GM12878 (cell line): Measurements from ENCODE around the gene TTC39C. TPM values are rescaled to one million over a fixed set of nuclear protein-coding genes. Genes with fewer than 3 reads are reported as not detected.

Experiments
- polyA plus RNA-seq, 11 experiments: library from polyadenylated mRNA; depleted of rRNA in 4 of 11; unstranded in 6 of 11; stranded (reverse) in 5 of 11; fragments of >200 nt; fragmentation: Nextera tagmentation in 4 of 11; fragmentation: Illumina TruSeq in 1 of 11; extraction: Ambion mirVana in 4 of 11; extraction: Trizol in 1 of 11; gene quantifications; 1 replicate in 1 of 11; 2 replicates in 10 of 11; pipeline versions ENCODE4 v1.2.1 to v1.2.3, GENCODE V29; 2011 to 2016; ENCODE audit warnings: inconsistent platforms in 2 of 11, missing spikeins in 2 of 11, low read depth in 1 of 11
- total RNA-seq, 4 experiments: library from RNA; depleted of rRNA in 3 of 4; stranded (reverse); fragments of >200 nt in 3 of 4; fragmentation: Illumina TruSeq in 1 of 4; extraction: Trizol in 1 of 4; gene quantifications; 2 replicates each; pipeline versions ENCODE4 v1.2.1 to v1.2.3, GENCODE V29; 2013 to 2021
- TF ChIP-seq, protein P1 (sequence below): fragments of 450-650 bp; formaldehyde crosslinking; IDR thresholded peaks from 2 replicates; pipeline ENCODE4 v1.4.0; 2020; ENCODE audit warnings: mild to moderate bottlenecking, moderate library complexity
- TF ChIP-seq, protein P2 (sequence below): fragments of 450-650 bp; formaldehyde crosslinking; IDR thresholded peaks from 2 replicates; pipeline ENCODE4 v1.5.0; 2022; ENCODE audit warnings: mild to moderate bottlenecking, missing genetic modification characterization
- TF ChIP-seq, protein P3 (sequence below): fragments of 450-650 bp; IDR thresholded peaks from 2 replicates; pipeline ENCODE4 v1.6.1; 2017; ENCODE audit warnings: low read depth, mild to moderate bottlenecking, moderate library complexity

Gene TTC39C
- total and polyA plus RNA-seq, 10 of the 15 experiments (the other 5 are each of a cell fraction or from before 2014, with no cell fraction given) = 21.1 to 91.0 (median 64.8) TPM

DNA sequence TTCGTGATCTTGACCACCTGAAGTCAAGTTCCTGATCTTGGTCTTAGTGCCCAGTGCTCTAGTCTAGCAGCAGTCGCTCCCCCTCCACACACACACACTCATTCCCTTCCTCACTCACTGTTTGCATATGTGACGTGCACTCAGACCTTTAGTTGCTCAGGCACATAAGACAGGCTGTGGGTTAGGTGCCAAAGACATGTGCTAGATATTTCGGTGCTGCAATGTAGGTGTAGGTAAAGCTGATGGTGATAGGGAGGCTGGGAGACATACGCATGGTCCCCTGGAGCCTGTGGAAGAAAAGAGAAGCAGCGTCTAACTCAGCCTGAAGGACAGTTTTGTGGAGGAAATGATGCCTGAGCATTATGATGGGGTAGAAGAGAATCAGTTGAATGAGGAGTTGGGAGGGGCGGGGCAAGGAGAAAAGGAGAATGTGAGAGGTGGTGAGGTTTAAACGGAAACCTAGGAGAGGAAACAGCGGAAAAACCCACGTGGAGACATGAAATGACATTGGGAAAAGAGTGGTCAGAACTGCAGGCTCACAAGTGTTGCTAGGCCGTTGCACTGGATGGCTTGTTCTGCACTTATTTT, 3.8 kb downstream of the TTC39C start (continued):
- TF ChIP-seq, protein P1, sequence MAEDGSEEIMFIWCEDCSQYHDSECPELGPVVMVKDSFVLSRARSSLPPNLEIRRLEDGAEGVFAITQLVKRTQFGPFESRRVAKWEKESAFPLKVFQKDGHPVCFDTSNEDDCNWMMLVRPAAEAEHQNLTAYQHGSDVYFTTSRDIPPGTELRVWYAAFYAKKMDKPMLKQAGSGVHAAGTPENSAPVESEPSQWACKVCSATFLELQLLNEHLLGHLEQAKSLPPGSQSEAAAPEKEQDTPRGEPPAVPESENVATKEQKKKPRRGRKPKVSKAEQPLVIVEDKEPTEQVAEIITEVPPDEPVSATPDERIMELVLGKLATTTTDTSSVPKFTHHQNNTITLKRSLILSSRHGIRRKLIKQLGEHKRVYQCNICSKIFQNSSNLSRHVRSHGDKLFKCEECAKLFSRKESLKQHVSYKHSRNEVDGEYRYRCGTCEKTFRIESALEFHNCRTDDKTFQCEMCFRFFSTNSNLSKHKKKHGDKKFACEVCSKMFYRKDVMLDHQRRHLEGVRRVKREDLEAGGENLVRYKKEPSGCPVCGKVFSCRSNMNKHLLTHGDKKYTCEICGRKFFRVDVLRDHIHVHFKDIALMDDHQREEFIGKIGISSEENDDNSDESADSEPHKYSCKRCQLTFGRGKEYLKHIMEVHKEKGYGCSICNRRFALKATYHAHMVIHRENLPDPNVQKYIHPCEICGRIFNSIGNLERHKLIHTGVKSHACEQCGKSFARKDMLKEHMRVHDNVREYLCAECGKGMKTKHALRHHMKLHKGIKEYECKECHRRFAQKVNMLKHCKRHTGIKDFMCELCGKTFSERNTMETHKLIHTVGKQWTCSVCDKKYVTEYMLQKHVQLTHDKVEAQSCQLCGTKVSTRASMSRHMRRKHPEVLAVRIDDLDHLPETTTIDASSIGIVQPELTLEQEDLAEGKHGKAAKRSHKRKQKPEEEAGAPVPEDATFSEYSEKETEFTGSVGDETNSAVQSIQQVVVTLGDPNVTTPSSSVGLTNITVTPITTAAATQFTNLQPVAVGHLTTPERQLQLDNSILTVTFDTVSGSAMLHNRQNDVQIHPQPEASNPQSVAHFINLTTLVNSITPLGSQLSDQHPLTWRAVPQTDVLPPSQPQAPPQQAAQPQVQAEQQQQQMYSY (CRISPR knock-in tag) = no peak
- TF ChIP-seq, protein P2, sequence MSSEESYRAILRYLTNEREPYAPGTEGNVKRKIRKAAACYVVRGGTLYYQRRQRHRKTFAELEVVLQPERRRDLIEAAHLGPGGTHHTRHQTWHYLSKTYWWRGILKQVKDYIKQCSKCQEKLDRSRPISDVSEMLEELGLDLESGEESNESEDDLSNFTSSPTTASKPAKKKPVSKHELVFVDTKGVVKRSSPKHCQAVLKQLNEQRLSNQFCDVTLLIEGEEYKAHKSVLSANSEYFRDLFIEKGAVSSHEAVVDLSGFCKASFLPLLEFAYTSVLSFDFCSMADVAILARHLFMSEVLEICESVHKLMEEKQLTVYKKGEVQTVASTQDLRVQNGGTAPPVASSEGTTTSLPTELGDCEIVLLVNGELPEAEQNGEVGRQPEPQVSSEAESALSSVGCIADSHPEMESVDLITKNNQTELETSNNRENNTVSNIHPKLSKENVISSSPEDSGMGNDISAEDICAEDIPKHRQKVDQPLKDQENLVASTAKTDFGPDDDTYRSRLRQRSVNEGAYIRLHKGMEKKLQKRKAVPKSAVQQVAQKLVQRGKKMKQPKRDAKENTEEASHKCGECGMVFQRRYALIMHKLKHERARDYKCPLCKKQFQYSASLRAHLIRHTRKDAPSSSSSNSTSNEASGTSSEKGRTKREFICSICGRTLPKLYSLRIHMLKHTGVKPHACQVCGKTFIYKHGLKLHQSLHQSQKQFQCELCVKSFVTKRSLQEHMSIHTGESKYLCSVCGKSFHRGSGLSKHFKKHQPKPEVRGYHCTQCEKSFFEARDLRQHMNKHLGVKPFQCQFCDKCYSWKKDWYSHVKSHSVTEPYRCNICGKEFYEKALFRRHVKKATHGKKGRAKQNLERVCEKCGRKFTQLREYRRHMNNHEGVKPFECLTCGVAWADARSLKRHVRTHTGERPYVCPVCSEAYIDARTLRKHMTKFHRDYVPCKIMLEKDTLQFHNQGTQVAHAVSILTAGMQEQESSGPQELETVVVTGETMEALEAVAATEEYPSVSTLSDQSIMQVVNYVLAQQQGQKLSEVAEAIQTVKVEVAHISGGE (CRISPR knock-in tag) = no peak
- TF ChIP-seq, protein P3, sequence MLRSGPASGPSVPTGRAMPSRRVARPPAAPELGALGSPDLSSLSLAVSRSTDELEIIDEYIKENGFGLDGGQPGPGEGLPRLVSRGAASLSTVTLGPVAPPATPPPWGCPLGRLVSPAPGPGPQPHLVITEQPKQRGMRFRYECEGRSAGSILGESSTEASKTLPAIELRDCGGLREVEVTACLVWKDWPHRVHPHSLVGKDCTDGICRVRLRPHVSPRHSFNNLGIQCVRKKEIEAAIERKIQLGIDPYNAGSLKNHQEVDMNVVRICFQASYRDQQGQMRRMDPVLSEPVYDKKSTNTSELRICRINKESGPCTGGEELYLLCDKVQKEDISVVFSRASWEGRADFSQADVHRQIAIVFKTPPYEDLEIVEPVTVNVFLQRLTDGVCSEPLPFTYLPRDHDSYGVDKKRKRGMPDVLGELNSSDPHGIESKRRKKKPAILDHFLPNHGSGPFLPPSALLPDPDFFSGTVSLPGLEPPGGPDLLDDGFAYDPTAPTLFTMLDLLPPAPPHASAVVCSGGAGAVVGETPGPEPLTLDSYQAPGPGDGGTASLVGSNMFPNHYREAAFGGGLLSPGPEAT = no peak
